Lower leg skin (tissue), 4 donors: ENCODE measurements around the gene MDFIC. TPM values are rescaled to one million over a fixed set of nuclear protein-coding genes. Genes with fewer than 3 reads are reported as not detected.

Experiments used
- DNase-seq, 2 donors: peaks; one replicate each; pipeline ENCODE4 v3.0.0-alpha.2; 2019; ENCODE audit warnings: low spot score in 2 of 2
- H3K4me3 ChIP-seq: fragments of 200-600 bp; sonication (generic); 2 replicates; pipeline ENCODE4 v1.5.1; 2017; ENCODE audit warnings: mild to moderate bottlenecking, low read depth; ENCODE audit not compliant: poor library complexity, severe bottlenecking
- POLR2A ChIP-seq, 2 donors: fragments of 450-650 bp; IDR thresholded peaks; one replicate each; pipeline ENCODE4 v1.6.1; 2016 to 2017; ENCODE audit warnings: antibody characterized with exemption in 2 of 2, mild to moderate bottlenecking in 1 of 2, moderate library complexity in 1 of 2
- WGBS, 2 donors: methylation state at CpG; one replicate each; pipeline ENCODE4 v1.1.5; 2018; 5-methylcytosine and 5-hydroxymethylcytosine counted together
- intact Hi-C: fragments of 100-400 bp; cut with DNase I; formaldehyde crosslinking; loops from one replicate; pipeline ENCODE4 v1.15.0; 2023; ENCODE audit warnings: low total_unique reads
- total RNA-seq, 4 donors: library from RNA; depleted of rRNA; stranded (reverse); fragments of >200 nt; gene quantifications; one replicate each; pipeline ENCODE4 v1.1.0, GENCODE V29; 2016
- TF ChIP-seq, protein P1 (sequence below), 3 donors: fragments of 450-650 bp; IDR thresholded peaks; one replicate each; pipeline ENCODE4 v1.5.1; 2016; ENCODE audit warnings: antibody characterized with exemption in 3 of 3, mild to moderate bottlenecking in 3 of 3, moderate library complexity in 2 of 3

The MDFIC gene
- total RNA-seq, 4 donors from 2014 or later: 27.0 to 58.5 (median 38.9) TPM

GRCh38 chr7:114986190-114987180 is 64.6 kb downstream of the MDFIC start:
- no peak overlapping the region for H3K4me3 ChIP-seq
- TF ChIP-seq POLR2A (IDR thresholded peaks at IDR 0.05): no peak
- TF ChIP-seq, protein P1, sequence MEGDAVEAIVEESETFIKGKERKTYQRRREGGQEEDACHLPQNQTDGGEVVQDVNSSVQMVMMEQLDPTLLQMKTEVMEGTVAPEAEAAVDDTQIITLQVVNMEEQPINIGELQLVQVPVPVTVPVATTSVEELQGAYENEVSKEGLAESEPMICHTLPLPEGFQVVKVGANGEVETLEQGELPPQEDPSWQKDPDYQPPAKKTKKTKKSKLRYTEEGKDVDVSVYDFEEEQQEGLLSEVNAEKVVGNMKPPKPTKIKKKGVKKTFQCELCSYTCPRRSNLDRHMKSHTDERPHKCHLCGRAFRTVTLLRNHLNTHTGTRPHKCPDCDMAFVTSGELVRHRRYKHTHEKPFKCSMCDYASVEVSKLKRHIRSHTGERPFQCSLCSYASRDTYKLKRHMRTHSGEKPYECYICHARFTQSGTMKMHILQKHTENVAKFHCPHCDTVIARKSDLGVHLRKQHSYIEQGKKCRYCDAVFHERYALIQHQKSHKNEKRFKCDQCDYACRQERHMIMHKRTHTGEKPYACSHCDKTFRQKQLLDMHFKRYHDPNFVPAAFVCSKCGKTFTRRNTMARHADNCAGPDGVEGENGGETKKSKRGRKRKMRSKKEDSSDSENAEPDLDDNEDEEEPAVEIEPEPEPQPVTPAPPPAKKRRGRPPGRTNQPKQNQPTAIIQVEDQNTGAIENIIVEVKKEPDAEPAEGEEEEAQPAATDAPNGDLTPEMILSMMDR (IDR thresholded peaks at IDR 0.05): no peak
- intact Hi-C loops: no loop called here
- 79 to 93% methylated on average over 3 of the region's 3 CpGs for WGBS, 2 donors
- no peak for DNase-seq

DNA sequence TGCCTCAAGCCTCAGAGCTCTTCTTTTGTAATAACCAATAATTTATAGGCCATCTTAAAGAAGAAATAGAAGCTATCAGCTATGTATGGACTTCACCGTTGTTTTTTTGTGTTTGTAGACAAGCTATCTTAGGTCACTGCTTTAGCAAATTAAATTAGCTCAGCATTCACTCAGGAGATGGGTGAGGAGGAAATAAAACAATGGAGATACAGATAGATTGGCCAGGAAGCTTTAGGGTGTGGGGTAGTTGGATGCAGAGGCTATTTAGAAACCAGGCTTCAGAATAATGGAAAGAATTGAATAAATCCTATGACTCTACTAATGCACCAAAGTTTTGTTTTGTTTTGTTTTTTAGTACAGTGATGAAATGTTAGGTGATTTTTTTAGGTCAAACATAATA is 66.1 kb downstream of the MDFIC start:
- H3K4me3 ChIP-seq: no peak overlapping the region
- intact Hi-C loops: no loop called here
- WGBS, 2 donors: 67 to 82% methylated on average over 1 of the region's 1 CpG
- TF ChIP-seq POLR2A (IDR thresholded peaks at IDR 0.05): no peak
- TF ChIP-seq, protein P1 (IDR thresholded peaks at IDR 0.05): no peak
- DNase-seq: no peak

GRCh38 chr7:114988755-114989375 is 67.0 kb downstream of the MDFIC start:
- TF ChIP-seq POLR2A (IDR thresholded peaks at IDR 0.05): no peak
- TF ChIP-seq, protein P1 (IDR thresholded peaks at IDR 0.05): no peak
- intact Hi-C loops: no loop called here
- WGBS, 2 donors: 42 to 55% methylated on average over 2 of the region's 2 CpGs
- H3K4me3 ChIP-seq: no peak overlapping the region
- DNase-seq: peak in 1 of 2 donors; percentile 82

GRCh38 chr7:114989531-114989930 is 67.6 kb downstream of the MDFIC start:
- no peak for DNase-seq
- intact Hi-C loops: no loop called here
- TF ChIP-seq POLR2A (IDR thresholded peaks at IDR 0.05): no peak
- TF ChIP-seq, protein P1 (IDR thresholded peaks at IDR 0.05): no peak
- 92 to 95% methylated on average over 5 of the region's 5 CpGs for WGBS, 2 donors
- H3K4me3 ChIP-seq: no peak overlapping the region

DNA sequence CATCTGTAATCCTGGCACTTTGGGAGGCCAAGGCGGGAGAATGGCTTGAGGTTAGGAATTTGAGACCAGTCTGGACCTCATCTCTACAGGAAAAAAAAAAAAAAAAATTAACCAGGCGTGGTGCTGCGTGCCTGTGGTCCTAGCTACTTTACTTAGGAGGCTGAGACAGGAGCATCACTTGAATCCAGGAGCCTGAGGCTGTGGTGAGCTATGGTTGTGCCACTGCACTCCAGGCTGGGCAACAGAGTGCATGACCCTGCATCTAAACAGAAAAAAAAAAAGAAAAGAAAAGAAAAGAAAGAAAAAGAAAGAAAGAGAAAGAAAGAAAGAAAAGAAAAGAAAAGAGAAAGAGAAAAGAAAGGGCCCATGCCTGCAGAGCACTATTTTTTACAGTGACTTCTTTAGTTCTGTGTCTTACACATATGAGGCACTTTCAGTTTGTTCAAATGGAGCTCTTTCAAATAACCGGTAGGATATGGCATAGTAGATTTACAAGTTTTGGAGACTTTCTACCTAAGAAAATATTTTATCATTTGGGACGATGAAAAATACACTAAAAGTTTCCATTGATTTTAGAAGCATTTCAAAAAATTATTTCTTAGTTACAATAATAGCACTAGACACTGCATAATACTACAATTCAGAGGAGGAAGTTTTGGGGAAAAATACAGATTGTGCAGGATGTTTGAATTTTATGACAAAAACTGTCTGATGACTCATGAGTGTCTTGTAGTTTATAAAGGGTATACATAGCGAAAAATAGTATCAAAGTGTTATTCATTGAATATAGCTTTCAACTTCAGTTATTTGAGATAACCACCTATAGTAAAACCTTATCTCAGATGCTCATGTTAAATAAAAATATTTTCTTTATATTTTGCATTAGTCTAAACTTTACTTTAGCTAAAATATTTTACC is 75.9 kb downstream of the MDFIC start:
- WGBS, 2 donors: 91 to 93% methylated on average over 6 of the region's 6 CpGs
- intact Hi-C loops: no loop called here
- DNase-seq: no peak
- no peak overlapping the region for H3K4me3 ChIP-seq
- TF ChIP-seq POLR2A (IDR thresholded peaks at IDR 0.05): no peak
- TF ChIP-seq, protein P1 (IDR thresholded peaks at IDR 0.05): no peak
